Left kidney (tissue), 2 donors: ENCODE results near the gene THAP4. TPM values are rescaled to one million over a fixed set of nuclear protein-coding genes. Genes with fewer than 3 reads are reported as not detected.
"Not testable (repeated sequence)": the region's sequence is repeated elsewhere in the genome, so short reads cannot be mapped to it uniquely, and the experiment has no call there.

ENCODE experiments used
- DNase-seq: peaks from one replicate; pipeline ENCODE4 v3.0.0-alpha.2; 2013
- polyA plus RNA-seq: library from polyadenylated mRNA; unstranded; fragments of 120-200 nt; gene quantifications from one replicate; pipeline ENCODE4 v1.2.1, GENCODE V29; 2013; ENCODE audit not compliant: insufficient read length

The THAP4 gene
- polyA plus RNA-seq, 1 donor, result 50.0 TPM

DNA sequence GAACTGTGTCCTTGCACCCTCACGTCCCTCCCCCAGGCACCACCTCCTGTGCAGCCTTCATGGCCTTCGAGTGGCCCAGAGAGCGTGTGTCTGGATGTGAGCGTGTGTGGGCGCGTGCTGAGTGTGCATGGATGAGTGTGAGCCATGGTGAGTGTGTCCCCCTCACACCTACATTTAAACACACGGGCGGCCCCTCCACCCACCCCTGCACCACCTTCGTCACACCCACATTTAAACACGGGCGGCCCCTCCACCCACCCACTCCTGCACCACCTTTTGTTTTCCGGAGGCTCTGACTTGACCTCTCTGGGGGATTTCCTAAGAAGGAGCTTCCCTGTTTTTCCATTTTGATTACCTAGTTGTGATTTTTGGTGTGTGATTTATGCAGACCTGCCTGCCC, 31.9 kb upstream of the THAP4 start:
- no peak for DNase-seq

- DNase-seq, result no peak
Observed at GRCh38 chr2:241668354-241668753, 31.4 kb upstream of the THAP4 start.

- DNase-seq, result peak; percentile 53
Observed at GRCh38 chr2:241666627-241667400, 29.9 kb upstream of the THAP4 start.

GRCh38 chr2:241665731-241666440, 28.9 kb upstream of the THAP4 start:
- DNase-seq, result no peak

DNA sequence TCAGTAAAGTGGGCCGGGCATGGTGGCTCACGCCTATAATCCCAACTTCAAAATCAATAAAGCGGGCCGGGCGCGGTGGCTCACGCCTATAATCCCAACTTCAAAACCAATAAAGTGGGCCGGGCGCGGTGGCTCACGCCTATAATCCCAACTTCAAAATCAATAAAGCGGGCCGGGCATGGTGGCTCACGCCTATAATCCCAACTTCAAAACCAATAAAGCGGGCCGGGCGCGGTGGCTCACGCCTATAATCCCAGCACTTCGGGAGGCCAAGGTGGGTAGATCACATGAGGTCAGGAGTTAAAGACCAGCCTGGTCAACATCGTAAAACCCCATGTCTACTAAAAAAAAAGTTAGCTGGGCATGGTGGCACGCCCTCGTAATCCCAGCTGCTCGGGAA, 25.8 kb upstream of the THAP4 start:
- not testable (repeated sequence) for DNase-seq

DNA sequence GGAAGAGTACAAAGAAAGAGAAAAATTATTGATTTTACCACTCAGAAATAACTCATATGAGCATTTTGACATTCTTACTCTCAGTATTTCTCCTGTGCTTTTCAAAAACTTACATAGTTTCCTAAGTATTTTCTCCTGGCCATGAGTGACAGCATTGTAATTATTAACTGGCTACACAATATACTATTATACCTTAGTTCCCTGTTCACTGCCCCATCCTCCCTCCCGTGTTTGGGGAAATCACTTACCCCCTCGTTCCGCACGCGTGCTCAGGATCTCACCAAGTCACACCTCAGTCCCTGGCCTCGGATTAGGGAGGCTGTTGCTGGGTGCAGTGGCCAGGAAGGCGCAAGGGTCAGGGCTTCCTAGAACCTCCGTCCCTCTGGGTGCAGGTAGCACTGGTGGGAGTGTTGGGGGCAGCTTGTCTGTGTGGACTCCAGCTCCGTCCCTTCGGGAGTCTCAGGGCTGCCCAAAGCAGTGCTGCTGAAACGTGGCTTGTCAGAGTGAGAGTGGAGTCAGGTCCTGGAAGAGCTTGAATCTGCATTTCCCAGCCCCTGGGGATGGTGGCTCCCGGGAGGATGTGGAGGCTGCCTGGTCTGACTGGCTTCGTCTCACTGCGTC, 23.7 kb upstream of the THAP4 start:
- DNase-seq, result no peak

DNA sequence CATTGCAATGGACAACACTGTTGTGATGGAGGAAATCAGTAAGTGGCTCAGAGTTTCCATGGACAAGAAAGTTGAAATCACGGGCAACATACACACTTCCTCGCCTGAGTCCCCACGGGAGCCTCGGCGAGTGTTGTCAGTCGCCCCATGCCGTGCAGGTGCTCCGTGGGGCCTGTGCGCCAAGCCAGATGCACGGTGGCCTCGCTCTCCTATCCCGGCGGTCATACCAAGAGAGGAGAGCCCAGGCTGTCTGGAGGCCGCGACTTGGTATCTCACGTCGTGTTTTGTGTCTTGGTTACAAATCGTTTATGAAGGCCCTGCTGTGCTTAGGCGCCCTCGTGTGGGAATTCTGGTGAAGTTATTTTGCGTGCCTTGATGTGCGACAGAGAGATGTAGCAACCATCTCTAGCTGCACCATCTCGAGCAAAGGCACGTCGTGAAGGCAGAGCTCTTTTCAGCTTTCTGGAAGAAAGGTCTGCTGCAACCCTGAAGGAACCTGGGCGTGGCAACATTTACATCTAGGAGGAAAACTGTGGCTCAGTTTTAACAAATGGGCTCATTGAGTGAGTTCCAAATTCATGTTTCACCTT, 22.3 kb upstream of the THAP4 start:
- peak; percentile 74 for DNase-seq

DNA sequence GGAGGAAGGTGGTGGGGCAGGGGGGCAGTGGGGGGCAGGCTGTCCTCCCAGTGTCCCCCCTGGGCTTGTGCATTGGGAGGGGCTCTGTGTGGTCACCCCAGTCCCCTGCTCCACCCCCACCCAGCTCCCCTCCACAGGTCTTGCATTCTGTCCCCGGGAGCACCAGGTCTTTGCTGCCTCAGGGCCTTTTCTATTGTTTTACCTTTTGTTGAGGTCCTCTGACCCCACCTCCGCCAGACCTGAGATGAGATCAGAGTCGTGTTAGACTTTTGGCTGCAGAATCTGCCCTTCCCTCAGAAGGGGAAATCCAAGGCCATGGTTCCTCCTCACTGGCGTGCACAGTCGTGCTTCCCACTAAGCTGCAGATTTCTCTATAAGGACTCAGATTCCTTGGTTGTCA, 21.3 kb upstream of the THAP4 start:
- DNase-seq, result no peak

- no peak for DNase-seq
Observed at GRCh38 chr2:241657786-241658254, 20.9 kb upstream of the THAP4 start.

DNA sequence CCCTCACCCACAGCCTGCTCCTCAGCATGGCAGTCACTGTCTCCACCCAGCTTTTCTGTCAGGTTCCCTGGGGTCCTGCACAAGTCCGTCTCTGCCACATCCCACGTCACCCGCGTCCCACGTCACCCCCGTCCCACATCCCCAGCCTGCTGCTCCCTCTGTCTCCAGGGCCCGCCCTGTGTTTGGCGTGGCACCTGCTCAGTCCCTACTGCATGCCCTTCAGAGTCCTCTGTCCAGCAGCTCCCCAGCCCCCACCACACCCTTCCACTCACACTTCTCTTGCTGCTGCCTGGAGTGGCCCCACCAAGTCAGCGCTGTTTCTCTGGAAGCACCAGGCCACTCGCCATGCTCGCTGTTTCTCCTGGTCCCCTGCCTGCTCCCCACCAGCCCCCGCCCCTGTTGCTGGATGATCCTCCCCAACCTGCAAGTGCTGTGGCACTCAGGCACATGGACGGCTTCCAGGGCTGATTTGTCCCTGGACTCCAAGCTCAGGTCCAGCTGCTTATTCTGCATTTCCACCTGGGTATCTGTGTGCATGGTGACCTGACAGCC, 19.3 kb upstream of the THAP4 start:
- DNase-seq, result no peak

GRCh38 chr2:241655516-241656189, 18.7 kb upstream of the THAP4 start:
- DNase-seq, result no peak

DNA sequence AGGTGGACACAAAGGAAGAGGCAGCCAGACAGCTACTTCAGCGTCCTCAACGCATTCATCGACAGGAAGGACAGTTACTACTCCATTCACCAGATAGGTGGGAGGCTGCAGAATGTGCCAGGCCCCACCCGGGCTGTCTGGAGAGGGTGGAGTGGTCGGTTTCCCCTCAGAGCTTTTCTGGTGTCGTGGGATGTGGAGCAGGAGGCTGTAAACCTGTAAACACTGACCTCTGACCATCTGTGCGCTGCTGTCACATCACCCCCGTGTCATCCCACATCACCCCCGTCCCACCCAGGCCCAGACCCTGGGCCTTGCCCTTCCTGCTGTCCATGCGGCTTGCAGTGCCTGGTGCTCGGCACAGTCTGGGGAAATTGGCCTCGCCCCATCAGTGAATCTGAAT, 17.6 kb upstream of the THAP4 start:
- DNase-seq, result no peak

DNA sequence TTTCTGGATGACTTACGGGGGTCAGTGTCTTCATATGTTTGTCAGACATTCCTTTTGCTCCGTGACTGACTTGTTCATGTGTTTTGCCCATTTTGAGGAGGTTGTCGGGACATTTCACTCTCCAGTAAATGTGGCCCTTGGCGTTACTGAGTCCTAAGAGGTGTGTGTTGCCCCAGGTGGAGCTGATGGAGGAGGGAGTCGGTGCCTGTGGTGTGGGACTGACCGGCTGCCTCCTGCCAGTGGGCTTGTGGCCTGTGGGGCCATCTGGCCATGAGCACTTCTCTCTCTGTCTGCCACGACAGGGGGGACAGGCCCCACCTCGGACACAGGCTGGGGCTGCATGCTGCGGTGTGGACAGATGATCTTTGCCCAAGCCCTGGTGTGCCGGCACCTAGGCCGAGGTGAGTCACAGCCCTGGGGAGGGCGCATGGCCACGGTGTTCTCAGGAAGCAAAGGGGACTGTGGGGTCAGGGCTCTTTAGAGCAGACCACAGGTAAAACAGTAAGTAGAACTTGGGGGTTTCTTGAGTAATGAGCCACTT, 16.3 kb upstream of the THAP4 start:
- DNase-seq, result no peak

- DNase-seq, result no peak
Observed at GRCh38 chr2:241652722-241653121, 15.8 kb upstream of the THAP4 start.

- DNase-seq, result no peak
Observed at GRCh38 chr2:241652142-241652541, 15.2 kb upstream of the THAP4 start.

DNA sequence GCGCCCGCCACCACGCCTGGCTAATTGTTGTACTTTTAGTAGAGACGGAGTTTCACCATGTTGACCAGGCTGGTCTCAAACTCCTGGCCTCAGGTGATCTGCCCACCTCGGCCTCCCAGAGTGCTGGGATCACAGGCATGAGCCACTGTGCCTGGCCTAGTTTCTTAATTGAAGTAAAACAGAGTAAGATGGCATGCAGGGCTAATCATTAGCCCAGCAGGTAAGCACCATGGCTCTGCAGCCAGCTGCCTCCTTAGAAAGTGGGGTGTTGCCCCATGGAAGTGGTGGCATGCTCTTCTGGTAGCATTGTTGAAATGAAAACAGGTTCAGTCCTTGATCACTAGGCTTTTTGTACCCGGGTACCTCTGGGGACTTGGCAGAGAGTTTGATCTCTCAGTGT, 13.0 kb upstream of the THAP4 start:
- DNase-seq, result no peak

GRCh38 chr2:241649404-241649803, 12.4 kb upstream of the THAP4 start:
- no peak for DNase-seq

DNA sequence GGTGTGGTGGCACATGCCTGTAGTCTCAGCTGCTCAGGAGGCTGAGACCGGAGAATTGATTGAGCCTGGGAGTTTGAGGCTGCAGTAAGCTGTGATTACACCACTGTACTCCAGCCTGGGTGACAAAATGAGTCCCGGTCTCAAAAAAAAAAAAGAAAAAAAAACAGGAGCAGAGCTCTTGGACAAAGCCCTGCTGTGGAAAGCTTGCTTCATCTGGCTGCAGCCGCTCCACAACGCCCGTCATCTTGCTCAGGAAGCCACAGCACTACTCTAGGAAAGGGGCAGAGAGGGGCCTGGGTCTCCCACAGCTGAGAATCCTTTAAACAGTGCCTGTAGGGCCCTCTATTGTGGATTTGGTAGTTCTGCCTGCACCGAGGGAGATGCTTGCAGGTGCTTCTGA, 11.5 kb upstream of the THAP4 start:
- no peak for DNase-seq

GRCh38 chr2:241645915-241646645, 9.1 kb upstream of the THAP4 start:
- no peak for DNase-seq

GRCh38 chr2:241645056-241645914, 8.3 kb upstream of the THAP4 start:
- DNase-seq, result no peak
